ENCODE results near the gene CDK14.

GRCh38 chr7:90797596-90797995, 201.5 kb downstream of the CDK14 start:
- TF ChIP-seq CTCF (IDR thresholded peaks at IDR 0.05 in 2 of 3, conservative IDR thresholded peaks at IDR 0.05 in 1 of 3; ENCODE audit: control insufficient read depth in 2 of 3, extremely low read depth in 1 of 3, insufficient read depth in 1 of 3, low read depth in 3 of 3, low read length in 3 of 3) (no peak), SIN3A (IDR thresholded peaks at IDR 0.05; ENCODE audit: low read depth, low read length) (no peak), SMAD1 (IDR thresholded peaks at IDR 0.05; ENCODE audit: low read depth, partially characterized antibody) (no peak), ZNF274 (IDR thresholded peaks at IDR 0.05; ENCODE audit: insufficient read depth, insufficient read length) (no peak), NR2C1 (IDR thresholded peaks at IDR 0.05) (no peak), CREM (IDR thresholded peaks at IDR 0.05; ENCODE audit: low read depth) (no peak), E2F4 (IDR thresholded peaks at IDR 0.05; ENCODE audit: low read depth, low read length) (no peak), POLR2AphosphoS2 (IDR thresholded peaks at IDR 0.05; ENCODE audit: low read depth, low read length) (no peak), ZNF622 (IDR thresholded peaks at IDR 0.05) (no peak), USF2 (IDR thresholded peaks at IDR 0.05; ENCODE audit: borderline replicate concordance, low read depth, low read length) (no peak), TCF7 (IDR thresholded peaks at IDR 0.05; ENCODE audit: borderline replicate concordance) (no peak), USF1 (IDR thresholded peaks at IDR 0.05; ENCODE audit: borderline replicate concordance, extremely low read length, insufficient read depth, low read depth, low read length) (no peak), ZBTB33 (IDR thresholded peaks at IDR 0.05) (no peak)

Measured in GM12878 (cell line).